Kidney (tissue), 14 donors: Measurements from ENCODE around the gene FKBP9. TPM values are rescaled to one million over a fixed set of nuclear protein-coding genes. Genes with fewer than 3 reads are reported as not detected.
"Not testable (repeated sequence)": the region's sequence is repeated elsewhere in the genome, so short reads cannot be mapped to it uniquely, and the experiment has no call there.

ENCODE experiments used
- DNase-seq, 5 donors: peaks; one replicate each; pipeline ENCODE4 v3.0.0-alpha.2; 2013 to 2020
- FAIRE-seq: peaks from 2 replicates; lab custom pipeline; 2012; peaks lifted over from hg19 to GRCh38; lab: Jason Lieb, UNC
- H3K27ac ChIP-seq, 2 donors: one replicate each; pipeline ENCODE4 v1.7.0; 2013; ENCODE audit warnings: low read depth in 2 of 2, low read length in 2 of 2, inconsistent platforms in 1 of 2
- H3K27me3 ChIP-seq: one replicate; pipeline ENCODE4 v1.7.1; 2013; ENCODE audit warnings: low read length, inconsistent platforms; ENCODE audit not compliant: control insufficient read depth, insufficient read depth
- H3K36me3 ChIP-seq, 3 donors: one replicate each; pipeline versions ENCODE4 v1.7.0 to v1.7.1; 2013; ENCODE audit warnings: low read length in 3 of 3, control low read depth in 1 of 3, inconsistent platforms in 1 of 3; ENCODE audit not compliant: insufficient read depth in 3 of 3, control insufficient read depth in 2 of 3
- H3K4me1 ChIP-seq, 3 donors: one replicate each; pipeline versions ENCODE4 v1.7.0 to v1.7.1; 2013; ENCODE audit warnings: low read length in 3 of 3, inconsistent platforms in 1 of 3, low read depth in 1 of 3; ENCODE audit not compliant: control insufficient read depth in 2 of 3, insufficient read depth in 2 of 3
- H3K4me3 ChIP-seq, 3 donors: one replicate each; pipeline versions ENCODE4 v1.7.0 to v1.8.1; 2013; ENCODE audit warnings: low read length in 3 of 3, control low read depth in 1 of 3, inconsistent platforms in 1 of 3
- H3K9ac ChIP-seq, 3 donors: one replicate each; pipeline versions ENCODE4 v1.7.0 to v1.7.1; 2013; ENCODE audit warnings: low read length in 3 of 3, control low read depth in 1 of 3, inconsistent platforms in 1 of 3
- H3K9me3 ChIP-seq, 3 donors: one replicate each; pipeline versions ENCODE4 v1.7.0 to v1.7.1; 2013; ENCODE audit warnings: low read length in 3 of 3, control low read depth in 1 of 3, inconsistent platforms in 1 of 3; ENCODE audit not compliant: control insufficient read depth in 2 of 3, insufficient read depth in 1 of 3
- intact Hi-C: fragments of 100-400 bp; cut with DNase I; formaldehyde crosslinking; loops from one replicate; pipeline ENCODE4 v1.11.1; 2022
- polyA plus RNA-seq: library from polyadenylated mRNA; stranded (reverse); fragments of 350-450 nt; fragmentation: Illumina TruSeq; extraction: RNeasy Lipid Tissue Mini Kit (QIAGEN cat#74804); gene quantifications from one replicate; pipeline ENCODE4 v1.2.3, GENCODE V29; 2014; ENCODE audit warnings: low read depth, low replicate concordance; ENCODE audit not compliant: insufficient read depth
- total RNA-seq: library from RNA; stranded (reverse); fragmentation: NEBNext Ultra II Directional; extraction: Animal tissue kit (Norgen Biotek cat#: 25700); gene quantifications from one replicate; pipeline ENCODE4 v1.2.1, GENCODE V29; 2021
- TF ChIP-seq, protein P1 (sequence below): IDR thresholded peaks from 3 replicates; pipeline ENCODE4 v1.5.1; 2012; ENCODE audit warnings: mild to moderate bottlenecking, moderate library complexity, borderline replicate concordance; ENCODE audit not compliant: insufficient read depth; ENCODE audit errors: extremely low read depth
- donor health status: control.
- donor health status: control.
- donor health status: control.
- donor health status: control.
- donor health status: control.
- donor health status: DM: yes; HTN: yes; CAD: no.
- donor health status: Normal renal cell carcinoma (clear cell type).

FKBP9 gene
- total and polyA plus RNA-seq, 2 donors from 2014 or later, result 55.1 to 109 TPM

DNA sequence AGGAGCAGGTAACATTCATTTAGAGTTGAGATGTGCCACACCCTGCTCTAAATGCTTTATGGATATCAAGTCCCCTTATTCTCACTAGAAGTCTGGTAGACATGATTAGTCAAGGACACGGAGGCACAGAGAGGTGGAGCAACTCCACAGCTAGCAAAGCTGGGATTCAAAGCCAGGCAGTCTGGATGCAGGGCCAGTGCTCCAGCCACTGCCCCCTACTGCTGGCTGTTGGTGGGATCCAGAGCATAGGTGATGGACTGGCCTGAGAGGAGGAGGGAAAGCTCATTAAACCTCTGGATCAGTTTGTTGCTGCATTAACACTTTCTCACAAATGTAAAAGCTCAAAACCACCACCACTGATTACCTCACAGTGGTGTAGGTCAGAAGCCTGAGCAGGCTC is 43.1 kb upstream of the FKBP9 start:
- no peaks in the 10 kb centered on the region for H3K9me3 ChIP-seq
- no peak overlapping the region for H3K27ac ChIP-seq
- TF ChIP-seq, protein P1, sequence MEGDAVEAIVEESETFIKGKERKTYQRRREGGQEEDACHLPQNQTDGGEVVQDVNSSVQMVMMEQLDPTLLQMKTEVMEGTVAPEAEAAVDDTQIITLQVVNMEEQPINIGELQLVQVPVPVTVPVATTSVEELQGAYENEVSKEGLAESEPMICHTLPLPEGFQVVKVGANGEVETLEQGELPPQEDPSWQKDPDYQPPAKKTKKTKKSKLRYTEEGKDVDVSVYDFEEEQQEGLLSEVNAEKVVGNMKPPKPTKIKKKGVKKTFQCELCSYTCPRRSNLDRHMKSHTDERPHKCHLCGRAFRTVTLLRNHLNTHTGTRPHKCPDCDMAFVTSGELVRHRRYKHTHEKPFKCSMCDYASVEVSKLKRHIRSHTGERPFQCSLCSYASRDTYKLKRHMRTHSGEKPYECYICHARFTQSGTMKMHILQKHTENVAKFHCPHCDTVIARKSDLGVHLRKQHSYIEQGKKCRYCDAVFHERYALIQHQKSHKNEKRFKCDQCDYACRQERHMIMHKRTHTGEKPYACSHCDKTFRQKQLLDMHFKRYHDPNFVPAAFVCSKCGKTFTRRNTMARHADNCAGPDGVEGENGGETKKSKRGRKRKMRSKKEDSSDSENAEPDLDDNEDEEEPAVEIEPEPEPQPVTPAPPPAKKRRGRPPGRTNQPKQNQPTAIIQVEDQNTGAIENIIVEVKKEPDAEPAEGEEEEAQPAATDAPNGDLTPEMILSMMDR, result no peak
- FAIRE-seq (no peak), DNase-seq (no peak)
- peaks cover 3 to 5% (median 5%) of the 10 kb centered on the region in 3 donors for H3K36me3 ChIP-seq
- intact Hi-C loops, result no loop called here
- no peak overlapping the region for H3K4me3 ChIP-seq
- H3K27me3 ChIP-seq, result no peaks in the 10 kb centered on the region
- H3K4me1 ChIP-seq, result no peaks in the 10 kb centered on the region
- H3K9ac ChIP-seq, result no peak overlapping the region

DNA sequence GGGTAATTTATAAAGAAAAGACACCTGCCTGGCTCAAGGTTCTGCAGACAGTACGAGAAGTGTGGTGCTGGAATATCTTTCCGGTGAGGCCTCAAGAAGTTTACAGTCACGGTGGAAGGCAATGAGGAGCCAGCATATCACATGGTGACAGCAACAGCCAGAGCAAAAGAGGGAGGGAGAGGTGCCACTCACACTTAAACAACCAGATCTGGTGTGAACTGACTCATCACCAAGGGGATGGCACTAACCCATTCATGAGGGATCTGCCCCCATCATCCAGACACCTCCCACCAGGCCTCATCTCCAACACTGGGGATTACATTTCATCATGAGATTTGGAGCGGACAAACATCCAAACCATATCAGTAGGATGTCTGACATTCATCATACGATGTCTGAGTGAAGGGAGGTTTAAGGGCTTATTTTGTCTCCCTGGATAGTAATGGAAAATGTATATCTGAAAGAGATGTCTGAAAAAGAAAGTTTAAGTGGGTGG is 42.2 kb upstream of the FKBP9 start:
- H3K4me1 ChIP-seq, result no peaks in the 10 kb centered on the region
- no peak overlapping the region for H3K27ac ChIP-seq
- H3K27me3 ChIP-seq, result no peaks in the 10 kb centered on the region
- TF ChIP-seq, protein P1, result no peak
- intact Hi-C loops, result no loop called here
- H3K9me3 ChIP-seq, result no peaks in the 10 kb centered on the region
- no peak overlapping the region for H3K9ac ChIP-seq
- H3K4me3 ChIP-seq, result no peak overlapping the region
- no peak for DNase-seq
- FAIRE-seq, result no peak
- H3K36me3 ChIP-seq, result peaks cover 3 to 5% (median 5%) of the 10 kb centered on the region in 3 donors

DNA sequence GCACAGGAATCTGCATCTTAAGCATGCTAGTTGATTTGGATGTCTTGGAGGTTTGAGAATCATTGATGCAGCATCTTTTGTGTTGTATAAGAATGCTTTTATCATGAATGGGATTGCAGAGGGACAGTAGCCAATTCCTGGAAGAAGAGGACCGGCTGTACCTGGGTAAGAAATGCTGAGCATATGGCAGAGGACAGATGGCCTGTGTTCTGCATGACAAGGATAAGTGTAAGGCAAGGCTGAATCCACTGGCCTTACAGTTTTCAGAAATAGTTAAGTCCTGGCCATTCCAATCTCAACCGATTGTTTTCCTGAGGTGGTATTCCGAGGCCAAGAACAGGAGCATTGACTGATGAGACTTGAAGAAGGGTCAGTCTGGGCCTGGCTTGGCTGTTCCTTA is 41.2 kb upstream of the FKBP9 start:
- no peak overlapping the region for H3K4me3 ChIP-seq
- peaks cover 3 to 5% (median 5%) of the 10 kb centered on the region in 3 donors for H3K36me3 ChIP-seq
- no peak overlapping the region for H3K9ac ChIP-seq
- H3K9me3 ChIP-seq, result no peaks in the 10 kb centered on the region
- DNase-seq (no peak), FAIRE-seq (no peak)
- intact Hi-C loops, result no loop called here
- no peak overlapping the region for H3K27ac ChIP-seq
- H3K4me1 ChIP-seq, result no peaks in the 10 kb centered on the region
- TF ChIP-seq, protein P1, result no peak
- no peaks in the 10 kb centered on the region for H3K27me3 ChIP-seq

DNA sequence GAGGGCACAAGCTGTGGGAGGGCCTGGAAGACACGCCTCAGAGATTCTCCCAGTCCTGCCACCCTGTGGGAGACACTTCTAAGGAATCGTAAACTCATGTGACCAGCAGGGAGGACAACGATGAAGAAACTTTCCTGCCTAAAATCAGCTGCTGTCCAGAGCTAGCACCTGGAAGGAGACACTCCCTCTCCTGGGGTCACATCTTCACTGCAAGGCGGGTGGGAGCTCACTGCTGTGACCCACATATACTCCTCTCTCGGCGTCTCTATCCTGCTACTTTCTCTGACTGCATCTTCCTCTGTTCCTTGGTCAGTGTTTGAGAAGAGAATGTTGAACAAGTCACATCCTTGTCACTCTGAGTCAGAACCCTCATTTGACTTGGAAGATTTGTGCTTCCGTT is 40.2 kb upstream of the FKBP9 start:
- H3K27me3 ChIP-seq, H3K4me3 ChIP-seq, H3K9ac ChIP-seq, intact Hi-C loops, DNase-seq, H3K27ac ChIP-seq, H3K4me1 ChIP-seq, FAIRE-seq, H3K36me3 ChIP-seq, H3K9me3 ChIP-seq: not testable (repeated sequence)
